ENCODE measurements around the gene FOXP1. TPM values are rescaled to one million over a fixed set of nuclear protein-coding genes. Genes with fewer than 3 reads are reported as not detected.

FOXP1 gene
- total and polyA plus RNA-seq, 4 donors, result 4.9 to 35.4 (median 32.0) TPM

DNA sequence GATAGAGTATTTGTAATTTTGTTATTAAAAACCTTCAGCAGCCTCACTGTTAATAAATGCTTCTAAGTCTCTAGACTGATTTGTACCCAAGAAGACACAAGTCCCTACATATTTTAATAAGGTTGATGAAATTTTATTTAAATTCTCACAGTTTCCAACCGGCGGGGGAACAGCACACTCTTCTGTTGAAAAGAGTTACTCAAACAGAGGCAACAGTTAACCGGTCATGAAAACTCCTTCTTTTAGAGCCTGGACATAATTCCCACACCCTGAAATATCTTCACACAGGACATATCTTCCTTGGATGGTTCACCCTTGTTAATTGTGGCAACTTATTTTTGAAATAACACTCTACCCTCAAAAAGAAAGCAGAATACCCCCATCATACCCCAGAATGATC is 278.8 kb downstream of the FOXP1 start:
- Histone ChIP-seq H3K9me3 (ENCODE audit: control insufficient read depth in 4 of 4, low read length in 3 of 4) (no peaks in the 10 kb centered on the region), H3K4me1 (ENCODE audit: control insufficient read depth in 4 of 4, insufficient read depth in 4 of 4, low read length in 3 of 4) (peaks cover 2 to 32% (median 14%) of the 10 kb centered on the region in 4 donors), H3K9ac (ENCODE audit: low read depth in 1 of 2, low read length in 2 of 2) (no peak overlapping the region), H3K36me3 (ENCODE audit: control insufficient read depth in 4 of 4, insufficient read depth in 3 of 4, low read depth in 1 of 4, low read length in 3 of 4) (no peaks in the 10 kb centered on the region), H3K27ac (ENCODE audit: low read depth in 1 of 2, low read length in 2 of 2) (peak overlapping the region in 1 of 2 donors; percentile 4), H3K27me3 (ENCODE audit: control insufficient read depth in 4 of 4, insufficient read depth in 4 of 4, low read length in 3 of 4) (no peaks in the 10 kb centered on the region), H3K4me3 (ENCODE audit: low read depth in 1 of 3, low read length in 3 of 3) (no peak overlapping the region)
- DNase-seq (ENCODE audit: low spot score), result no peak
- TF ChIP-seq GABPA (IDR thresholded peaks at IDR 0.05 in 1 of 2, conservative IDR thresholded peaks at IDR 0.05 in 1 of 2) (no peak), SP1 (IDR thresholded peaks at IDR 0.05) (no peak), JUND (IDR thresholded peaks at IDR 0.05) (no peak), RAD21 (IDR thresholded peaks at IDR 0.05) (peak; percentile 78), TAF1 (conservative IDR thresholded peaks at IDR 0.05) (no peak)
- TF ChIP-seq, protein P1, sequence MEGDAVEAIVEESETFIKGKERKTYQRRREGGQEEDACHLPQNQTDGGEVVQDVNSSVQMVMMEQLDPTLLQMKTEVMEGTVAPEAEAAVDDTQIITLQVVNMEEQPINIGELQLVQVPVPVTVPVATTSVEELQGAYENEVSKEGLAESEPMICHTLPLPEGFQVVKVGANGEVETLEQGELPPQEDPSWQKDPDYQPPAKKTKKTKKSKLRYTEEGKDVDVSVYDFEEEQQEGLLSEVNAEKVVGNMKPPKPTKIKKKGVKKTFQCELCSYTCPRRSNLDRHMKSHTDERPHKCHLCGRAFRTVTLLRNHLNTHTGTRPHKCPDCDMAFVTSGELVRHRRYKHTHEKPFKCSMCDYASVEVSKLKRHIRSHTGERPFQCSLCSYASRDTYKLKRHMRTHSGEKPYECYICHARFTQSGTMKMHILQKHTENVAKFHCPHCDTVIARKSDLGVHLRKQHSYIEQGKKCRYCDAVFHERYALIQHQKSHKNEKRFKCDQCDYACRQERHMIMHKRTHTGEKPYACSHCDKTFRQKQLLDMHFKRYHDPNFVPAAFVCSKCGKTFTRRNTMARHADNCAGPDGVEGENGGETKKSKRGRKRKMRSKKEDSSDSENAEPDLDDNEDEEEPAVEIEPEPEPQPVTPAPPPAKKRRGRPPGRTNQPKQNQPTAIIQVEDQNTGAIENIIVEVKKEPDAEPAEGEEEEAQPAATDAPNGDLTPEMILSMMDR (IDR thresholded peaks at IDR 0.05; ENCODE audit: low read depth, low read length, missing input control), result peak; percentile 39
- TF ChIP-seq, protein P2, sequence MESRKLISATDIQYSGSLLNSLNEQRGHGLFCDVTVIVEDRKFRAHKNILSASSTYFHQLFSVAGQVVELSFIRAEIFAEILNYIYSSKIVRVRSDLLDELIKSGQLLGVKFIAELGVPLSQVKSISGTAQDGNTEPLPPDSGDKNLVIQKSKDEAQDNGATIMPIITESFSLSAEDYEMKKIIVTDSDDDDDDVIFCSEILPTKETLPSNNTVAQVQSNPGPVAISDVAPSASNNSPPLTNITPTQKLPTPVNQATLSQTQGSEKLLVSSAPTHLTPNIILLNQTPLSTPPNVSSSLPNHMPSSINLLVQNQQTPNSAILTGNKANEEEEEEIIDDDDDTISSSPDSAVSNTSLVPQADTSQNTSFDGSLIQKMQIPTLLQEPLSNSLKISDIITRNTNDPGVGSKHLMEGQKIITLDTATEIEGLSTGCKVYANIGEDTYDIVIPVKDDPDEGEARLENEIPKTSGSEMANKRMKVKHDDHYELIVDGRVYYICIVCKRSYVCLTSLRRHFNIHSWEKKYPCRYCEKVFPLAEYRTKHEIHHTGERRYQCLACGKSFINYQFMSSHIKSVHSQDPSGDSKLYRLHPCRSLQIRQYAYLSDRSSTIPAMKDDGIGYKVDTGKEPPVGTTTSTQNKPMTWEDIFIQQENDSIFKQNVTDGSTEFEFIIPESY (IDR thresholded peaks at IDR 0.05), result no peak
- TF ChIP-seq, protein P3, sequence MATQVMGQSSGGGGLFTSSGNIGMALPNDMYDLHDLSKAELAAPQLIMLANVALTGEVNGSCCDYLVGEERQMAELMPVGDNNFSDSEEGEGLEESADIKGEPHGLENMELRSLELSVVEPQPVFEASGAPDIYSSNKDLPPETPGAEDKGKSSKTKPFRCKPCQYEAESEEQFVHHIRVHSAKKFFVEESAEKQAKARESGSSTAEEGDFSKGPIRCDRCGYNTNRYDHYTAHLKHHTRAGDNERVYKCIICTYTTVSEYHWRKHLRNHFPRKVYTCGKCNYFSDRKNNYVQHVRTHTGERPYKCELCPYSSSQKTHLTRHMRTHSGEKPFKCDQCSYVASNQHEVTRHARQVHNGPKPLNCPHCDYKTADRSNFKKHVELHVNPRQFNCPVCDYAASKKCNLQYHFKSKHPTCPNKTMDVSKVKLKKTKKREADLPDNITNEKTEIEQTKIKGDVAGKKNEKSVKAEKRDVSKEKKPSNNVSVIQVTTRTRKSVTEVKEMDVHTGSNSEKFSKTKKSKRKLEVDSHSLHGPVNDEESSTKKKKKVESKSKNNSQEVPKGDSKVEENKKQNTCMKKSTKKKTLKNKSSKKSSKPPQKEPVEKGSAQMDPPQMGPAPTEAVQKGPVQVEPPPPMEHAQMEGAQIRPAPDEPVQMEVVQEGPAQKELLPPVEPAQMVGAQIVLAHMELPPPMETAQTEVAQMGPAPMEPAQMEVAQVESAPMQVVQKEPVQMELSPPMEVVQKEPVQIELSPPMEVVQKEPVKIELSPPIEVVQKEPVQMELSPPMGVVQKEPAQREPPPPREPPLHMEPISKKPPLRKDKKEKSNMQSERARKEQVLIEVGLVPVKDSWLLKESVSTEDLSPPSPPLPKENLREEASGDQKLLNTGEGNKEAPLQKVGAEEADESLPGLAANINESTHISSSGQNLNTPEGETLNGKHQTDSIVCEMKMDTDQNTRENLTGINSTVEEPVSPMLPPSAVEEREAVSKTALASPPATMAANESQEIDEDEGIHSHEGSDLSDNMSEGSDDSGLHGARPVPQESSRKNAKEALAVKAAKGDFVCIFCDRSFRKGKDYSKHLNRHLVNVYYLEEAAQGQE (IDR thresholded peaks at IDR 0.05), result no peak
- whole genome bisulfite sequencing, result 39% methylated on average over 3 of the region's 3 CpGs

DNA sequence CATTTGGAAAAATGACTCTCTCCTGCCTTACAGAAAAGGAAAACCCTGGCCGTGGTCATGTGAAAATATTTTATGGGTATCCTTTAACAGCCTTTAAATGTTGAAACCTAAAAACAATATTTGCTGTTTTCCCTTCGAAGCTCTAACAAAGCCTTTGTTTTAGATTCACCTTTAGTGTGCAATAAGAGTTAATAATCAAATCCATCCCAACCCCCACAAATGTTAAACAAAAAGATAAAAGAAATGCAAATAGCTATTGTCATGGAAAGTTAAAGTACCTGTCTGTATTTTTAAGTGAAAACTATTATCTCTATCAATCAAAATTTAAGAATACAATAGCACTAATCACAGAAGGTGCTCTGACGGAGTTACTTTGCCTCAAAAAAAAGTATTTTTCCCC is 279.3 kb downstream of the FOXP1 start:
- no peaks in the 10 kb centered on the region for H3K9me3 ChIP-seq (ENCODE audit: control insufficient read depth in 4 of 4, low read length in 3 of 4)
- no peak overlapping the region for H3K27ac ChIP-seq (ENCODE audit: low read depth in 1 of 2, low read length in 2 of 2)
- H3K9ac ChIP-seq (ENCODE audit: low read depth in 1 of 2, low read length in 2 of 2), result no peak overlapping the region
- DNase-seq (ENCODE audit: low spot score), result no peak
- H3K36me3 ChIP-seq (ENCODE audit: control insufficient read depth in 4 of 4, insufficient read depth in 3 of 4, low read depth in 1 of 4, low read length in 3 of 4), result no peaks in the 10 kb centered on the region
- peaks cover 2 to 32% (median 14%) of the 10 kb centered on the region in 4 donors for H3K4me1 ChIP-seq (ENCODE audit: control insufficient read depth in 4 of 4, insufficient read depth in 4 of 4, low read length in 3 of 4)
- H3K4me3 ChIP-seq (ENCODE audit: low read depth in 1 of 3, low read length in 3 of 3), result no peak overlapping the region
- H3K27me3 ChIP-seq (ENCODE audit: control insufficient read depth in 4 of 4, insufficient read depth in 4 of 4, low read length in 3 of 4), result no peaks in the 10 kb centered on the region
- WGBS, result 65% methylated on average over 3 of the region's 3 CpGs
- TF ChIP-seq NR2F2 (IDR thresholded peaks at IDR 0.05) (no peak), FOXA2 (IDR thresholded peaks at IDR 0.05) (no peak), YY1 (IDR thresholded peaks at IDR 0.05) (no peak), GABPA (IDR thresholded peaks at IDR 0.05 in 1 of 2, conservative IDR thresholded peaks at IDR 0.05 in 1 of 2) (no peak), RXRA (IDR thresholded peaks at IDR 0.05) (no peak), JUND (IDR thresholded peaks at IDR 0.05) (no peak), HNF4G (IDR thresholded peaks at IDR 0.05) (no peak), FOXA1 (IDR thresholded peaks at IDR 0.05) (no peak), TAF1 (conservative IDR thresholded peaks at IDR 0.05) (no peak), SP1 (IDR thresholded peaks at IDR 0.05) (no peak), EGR1 (IDR thresholded peaks at IDR 0.05; ENCODE audit: low read depth in 2 of 2) (no peak), RAD21 (IDR thresholded peaks at IDR 0.05) (no peak), HNF4A (conservative IDR thresholded peaks at IDR 0.05) (no peak)
- TF ChIP-seq, protein P3 (IDR thresholded peaks at IDR 0.05), result no peak
- TF ChIP-seq, protein P4, sequence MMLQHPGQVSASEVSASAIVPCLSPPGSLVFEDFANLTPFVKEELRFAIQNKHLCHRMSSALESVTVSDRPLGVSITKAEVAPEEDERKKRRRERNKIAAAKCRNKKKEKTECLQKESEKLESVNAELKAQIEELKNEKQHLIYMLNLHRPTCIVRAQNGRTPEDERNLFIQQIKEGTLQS (IDR thresholded peaks at IDR 0.05), result no peak
- TF ChIP-seq, protein P2 (IDR thresholded peaks at IDR 0.05), result no peak
- TF ChIP-seq, protein P5, sequence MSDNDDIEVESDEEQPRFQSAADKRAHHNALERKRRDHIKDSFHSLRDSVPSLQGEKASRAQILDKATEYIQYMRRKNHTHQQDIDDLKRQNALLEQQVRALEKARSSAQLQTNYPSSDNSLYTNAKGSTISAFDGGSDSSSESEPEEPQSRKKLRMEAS (IDR thresholded peaks at IDR 0.05), result no peak
